Activated gamma-delta T cell treated with anti-CD3 and anti-CD28 coated beads, Interleukin-2, amount 50 U/mL, for 16 hours (primary cell): Measurements from ENCODE around the gene ADGRG6.

Experiments
- DNase-seq: peaks from one replicate; pipeline ENCODE4 v3.0.0-alpha.2; 2020; ENCODE audit warnings: low read depth

Gene ADGRG6

GRCh38 chr6:142489722-142490610 lies 188.2 kb downstream of the ADGRG6 start:
- no peak for DNase-seq
